GM21381 (cell line): ENCODE results near the gene ATP11C.
"Not testable (repeated sequence)": the region's sequence is repeated elsewhere in the genome, so short reads cannot be mapped to it uniquely, and the experiment has no call there.

Source experiments
- ATAC-seq: cut with Tn5 transposase; IDR thresholded peaks from one replicate; pipeline ENCODE4 v1.9.1; 2021; ENCODE audit warnings: mild to moderate bottlenecking, moderate library complexity; ENCODE audit not compliant: unreplicated experiment

The ATP11C gene

GRCh38 chrX:139924696-139925095 lies 8.2 kb downstream of the ATP11C start:
- no peak for ATAC-seq

- ATAC-seq: no peak
These were observed 8.7 kb downstream of the ATP11C start for GRCh38 chrX:139924069-139924695.

GRCh38 chrX:139921142-139921541 lies 11.7 kb downstream of the ATP11C start:
- ATAC-seq: not testable (repeated sequence)

DNA sequence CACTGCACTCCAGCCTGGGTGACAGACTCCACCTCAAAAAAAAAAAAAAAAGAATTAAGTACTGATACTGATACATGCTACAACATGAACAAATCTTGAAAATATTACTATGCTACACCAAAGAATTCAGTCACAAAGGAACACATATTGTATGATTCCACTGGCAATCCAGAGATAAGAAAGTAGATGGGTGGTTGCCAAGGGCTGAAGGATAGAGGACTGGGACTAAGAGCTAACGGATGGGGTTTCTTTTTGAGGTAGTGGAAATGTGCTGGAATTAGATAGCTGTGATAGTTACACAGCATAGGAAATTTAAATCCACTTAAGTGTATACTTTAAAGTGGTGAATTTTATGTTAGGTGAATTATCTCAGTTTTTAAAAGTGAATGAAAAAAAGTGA lies 12.5 kb downstream of the ATP11C start:
- no peak for ATAC-seq

- no peak for ATAC-seq
These were observed 18.4 kb downstream of the ATP11C start for GRCh38 chrX:139914421-139914820.

DNA sequence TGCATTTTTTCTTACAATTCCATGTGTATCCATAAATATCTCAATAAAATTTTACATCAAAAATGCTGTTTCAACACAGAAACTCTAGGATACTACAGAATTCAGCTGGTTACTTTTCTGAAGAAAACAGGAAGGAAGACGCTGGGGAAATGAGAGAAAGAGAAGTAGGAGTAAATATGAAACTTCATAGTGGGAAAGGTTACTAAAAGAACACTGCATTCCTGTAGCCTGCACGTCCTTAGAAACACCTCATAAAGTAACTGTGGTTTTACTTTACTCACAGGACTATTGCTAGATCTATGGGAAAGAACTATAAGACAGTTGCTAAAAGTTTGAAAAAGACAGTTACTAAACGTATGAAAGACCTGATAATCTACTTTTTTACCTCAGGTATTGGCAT lies 23.1 kb downstream of the ATP11C start:
- no peak for ATAC-seq

GRCh38 chrX:139907078-139907477 lies 25.8 kb downstream of the ATP11C start:
- no peak for ATAC-seq

DNA sequence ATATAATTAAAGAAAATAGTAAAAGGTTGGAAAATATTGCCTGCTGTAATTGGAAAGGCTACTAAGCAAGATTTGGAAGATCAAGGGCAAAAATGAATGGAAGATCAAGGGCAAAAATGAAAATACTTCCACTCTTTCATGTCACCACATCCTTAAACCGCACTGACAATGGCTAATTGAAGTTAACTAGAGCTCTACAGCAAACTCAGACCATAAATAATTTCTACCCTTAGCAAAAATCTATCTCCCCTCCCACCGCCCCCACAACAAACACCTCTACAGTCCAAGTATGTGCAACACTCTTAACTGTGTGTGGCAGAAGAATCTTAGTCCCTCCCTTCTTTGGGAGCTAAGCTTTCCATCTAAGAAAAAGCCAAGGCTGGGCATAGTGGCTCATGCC lies 27.1 kb downstream of the ATP11C start:
- ATAC-seq: no peak

DNA sequence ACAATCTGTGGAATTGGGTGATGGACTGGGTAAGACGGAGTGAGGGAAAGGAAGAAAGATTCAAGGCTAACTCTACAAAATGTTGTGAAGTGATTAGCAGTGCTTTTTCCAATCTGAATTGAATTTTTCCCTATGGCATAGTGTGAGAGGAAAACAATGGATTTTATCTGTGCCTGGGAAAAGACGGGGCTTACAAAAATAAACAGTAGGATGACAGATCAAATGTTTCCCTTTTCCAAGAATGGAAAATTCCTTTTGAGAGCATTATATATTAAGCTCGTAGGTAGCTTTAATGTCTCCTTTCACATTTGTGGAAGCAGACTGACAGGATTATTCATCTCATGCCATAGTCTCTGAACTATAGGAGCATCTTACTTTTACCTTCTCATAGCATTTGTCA lies 27.8 kb downstream of the ATP11C start:
- no peak for ATAC-seq

DNA sequence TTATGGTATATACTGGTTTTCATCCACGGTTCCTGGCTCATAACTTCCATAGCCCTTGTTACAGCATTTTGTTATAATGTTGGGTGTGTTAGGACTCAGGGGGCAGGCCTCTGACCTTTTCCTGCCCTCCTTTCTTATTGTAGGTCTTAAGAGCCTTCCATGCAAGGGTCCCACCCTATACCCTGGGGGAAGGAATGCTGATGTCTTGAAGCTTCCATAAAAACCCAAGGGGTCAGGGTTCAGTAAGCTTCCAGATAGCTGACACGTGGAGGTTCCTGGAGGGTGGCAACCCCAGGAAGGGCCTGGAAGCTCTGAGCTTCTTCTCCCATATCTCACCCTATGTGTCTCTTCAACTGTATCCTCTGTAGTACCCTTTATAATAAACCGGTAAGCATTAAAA lies 29.6 kb downstream of the ATP11C start:
- ATAC-seq: no peak

DNA sequence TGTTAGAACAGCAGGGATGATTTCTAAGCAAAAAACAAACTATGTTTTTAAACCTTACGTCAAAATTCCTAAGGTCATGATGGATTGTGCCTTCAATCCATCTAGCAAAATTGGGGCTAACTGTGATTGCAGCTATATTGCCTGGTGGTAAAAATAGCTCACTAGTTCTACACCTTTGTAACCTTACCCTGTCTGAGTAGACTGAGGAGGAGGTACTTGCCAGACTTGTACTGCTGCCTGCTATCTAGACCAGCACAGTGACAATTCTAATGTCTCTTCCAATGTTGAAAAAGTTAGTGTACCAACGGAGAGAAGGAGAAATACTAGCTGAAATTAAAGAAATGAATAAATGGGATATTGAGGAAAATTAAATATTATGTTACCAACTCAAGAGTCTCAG lies 30.3 kb downstream of the ATP11C start:
- no peak for ATAC-seq

GRCh38 chrX:139898334-139898733 lies 34.5 kb downstream of the ATP11C start:
- no peak for ATAC-seq

DNA sequence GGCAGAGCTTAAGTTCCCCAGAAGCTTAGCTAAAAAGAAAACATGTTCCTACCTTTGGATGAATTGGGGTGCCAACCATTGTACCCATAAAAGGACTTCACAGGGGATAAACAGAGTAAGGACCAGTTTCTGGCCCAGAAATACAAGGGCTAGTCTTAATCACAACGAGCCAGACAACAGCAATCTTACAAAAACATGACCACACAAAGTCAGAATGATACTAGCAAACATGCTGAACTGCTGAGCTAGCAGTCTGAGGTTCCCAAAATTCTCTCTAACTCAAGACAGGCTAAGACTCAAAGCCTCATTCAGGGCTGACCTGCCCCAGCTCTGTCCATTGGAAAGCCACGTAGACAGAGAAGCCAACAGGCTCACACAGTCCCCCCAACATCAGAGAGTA lies 40.3 kb downstream of the ATP11C start:
- ATAC-seq: peak; percentile 79

DNA sequence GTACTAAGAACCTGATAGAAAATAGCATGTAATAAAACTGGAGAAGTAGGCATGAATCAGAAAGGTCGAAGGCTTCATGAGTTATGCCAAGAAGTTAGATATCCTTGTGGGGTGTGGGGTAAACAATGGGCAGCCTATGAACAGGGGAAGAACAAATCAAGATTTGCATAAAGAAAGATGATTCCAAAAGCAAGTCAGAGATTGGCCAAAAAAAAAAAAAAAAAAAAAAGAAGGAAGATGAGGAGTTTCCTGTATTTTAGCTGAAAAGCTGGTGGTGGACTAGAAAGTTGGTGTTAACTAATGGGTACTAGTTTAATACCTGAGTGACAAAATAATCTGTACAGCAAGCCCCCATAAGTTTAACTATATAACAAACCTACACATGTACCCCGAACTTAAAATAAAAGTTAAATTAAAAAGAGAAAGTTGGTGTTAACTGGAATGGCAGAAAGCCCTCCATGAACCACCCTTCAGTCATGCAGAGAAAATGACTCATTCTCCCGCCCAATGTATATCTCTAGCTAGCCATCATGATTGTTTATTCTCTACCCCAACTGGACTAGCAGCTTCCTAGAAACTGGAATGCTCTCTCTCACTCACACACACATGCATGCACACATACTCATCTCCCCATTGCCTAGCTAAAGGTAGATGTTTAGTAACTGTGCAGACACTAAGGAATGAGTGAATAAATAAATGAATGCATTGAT lies 41.7 kb downstream of the ATP11C start:
- ATAC-seq: no peak

GRCh38 chrX:139889760-139890159 lies 43.1 kb downstream of the ATP11C start:
- ATAC-seq: no peak

GRCh38 chrX:139883984-139884383 lies 48.9 kb downstream of the ATP11C start:
- ATAC-seq: no peak

- ATAC-seq: no peak
These were observed 50.6 kb downstream of the ATP11C start for GRCh38 chrX:139882299-139882698.

DNA sequence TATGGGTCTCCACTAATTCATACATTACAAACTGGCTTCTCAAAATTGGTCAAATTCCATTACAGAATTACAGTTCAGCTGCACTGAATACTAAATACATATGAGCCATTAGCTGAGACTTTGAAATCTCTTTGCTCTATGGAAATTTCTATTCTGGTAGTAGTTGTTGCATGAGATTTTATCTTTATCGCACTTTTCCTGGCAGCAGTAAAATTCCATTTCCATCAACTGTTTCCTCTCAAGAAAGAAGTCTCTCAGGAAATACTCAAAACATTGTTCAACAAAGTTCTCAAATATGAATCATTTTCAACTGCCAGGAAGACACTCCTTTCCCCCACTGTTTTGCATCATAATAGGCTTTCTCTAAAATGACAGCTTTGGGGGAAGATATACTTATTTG lies 51.3 kb downstream of the ATP11C start:
- no peak for ATAC-seq

DNA sequence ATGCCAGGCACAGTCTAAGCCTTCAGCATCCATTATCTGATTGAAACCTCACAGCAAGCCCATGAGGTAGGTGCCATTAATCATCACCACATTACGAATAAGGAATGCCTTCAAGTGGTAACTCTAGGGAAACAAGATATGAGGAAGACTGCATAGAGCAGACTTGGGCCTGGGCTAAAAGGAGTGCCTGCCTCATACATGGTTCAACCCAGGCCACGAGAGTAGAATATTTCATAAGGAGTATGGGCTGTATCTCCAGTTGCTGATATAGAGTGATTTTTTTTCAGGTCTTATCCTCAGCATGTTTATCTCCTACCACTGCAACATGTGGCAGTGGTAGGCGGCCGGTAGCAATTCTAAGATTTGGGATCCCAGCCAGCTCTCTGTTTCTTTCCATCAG lies 51.7 kb downstream of the ATP11C start:
- ATAC-seq: no peak

GRCh38 chrX:139877710-139878414 lies 55.0 kb downstream of the ATP11C start:
- ATAC-seq: no peak

GRCh38 chrX:139875841-139876240 lies 57.0 kb downstream of the ATP11C start:
- no peak for ATAC-seq

DNA sequence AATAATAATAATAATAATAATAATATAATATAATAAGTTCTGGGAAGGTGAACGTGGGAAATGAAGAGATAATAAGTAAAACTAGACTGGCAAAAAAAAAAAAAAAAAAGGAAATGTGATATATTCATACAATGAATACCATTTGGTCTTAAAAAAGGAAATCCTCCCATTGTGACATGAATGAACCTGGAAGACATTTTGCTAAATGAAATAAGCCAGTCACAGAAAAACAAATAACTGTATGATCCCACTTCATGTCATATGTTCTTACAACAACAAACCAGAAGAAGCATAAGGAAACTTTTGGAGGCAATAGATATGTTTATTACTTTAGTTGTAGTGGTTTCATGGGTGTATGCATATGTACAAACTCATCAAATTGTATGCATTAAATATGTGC lies 63.1 kb downstream of the ATP11C start:
- ATAC-seq: no peak
